ENCODE measurements around the gene TMTC1. TPM values are rescaled to one million over a fixed set of nuclear protein-coding genes. Genes with fewer than 3 reads are reported as not detected.

Gene TMTC1
- total RNA-seq, 1 experiment from 2014 or later, result 0.17 TPM

GRCh38 chr12:29782285-29782870 is 1.4 kb downstream of the TMTC1 start:
- intact Hi-C loops (cut with micrococcal nuclease; ENCODE audit: unreplicated experiment), result no loop called here
- no peak for TF ChIP-seq CTCF (IDR thresholded peaks at IDR 0.05; ENCODE audit: unreplicated experiment)
- Mint-ChIP-seq H3K4me1 (ENCODE audit: low read depth, unreplicated experiment) (no peaks in the 10 kb centered on the region), H3K9me3 (ENCODE audit: low read depth, unreplicated experiment) (no peaks in the 10 kb centered on the region), H3K4me3 (ENCODE audit: low read depth, unreplicated experiment) (no peak overlapping the region), H3K27ac (ENCODE audit: unreplicated experiment) (no peak overlapping the region), H3K36me3 (ENCODE audit: insufficient read depth, unreplicated experiment) (peaks cover 6% of the 10 kb centered on the region), H3K27me3 (ENCODE audit: unreplicated experiment) (peaks cover 21% of the 10 kb centered on the region)
- CTCF ChIA-PET, result no interaction called here
- no TSS peak for BruUV-seq (replicated peaks)
- no peak for DNase-seq

GRCh38 chr12:29781705-29782266 is 2.0 kb downstream of the TMTC1 start:
- intact Hi-C loops (cut with micrococcal nuclease; ENCODE audit: unreplicated experiment), result no loop called here
- no peaks in the 10 kb centered on the region for H3K4me1 Mint-ChIP-seq (ENCODE audit: low read depth, unreplicated experiment)
- H3K9me3 Mint-ChIP-seq (ENCODE audit: low read depth, unreplicated experiment), result no peaks in the 10 kb centered on the region
- CTCF ChIA-PET, result no interaction called here
- H3K36me3 Mint-ChIP-seq (ENCODE audit: insufficient read depth, unreplicated experiment), result peaks cover 6% of the 10 kb centered on the region
- no peak overlapping the region for H3K27ac Mint-ChIP-seq (ENCODE audit: unreplicated experiment)
- no peak for TF ChIP-seq CTCF (IDR thresholded peaks at IDR 0.05; ENCODE audit: unreplicated experiment)
- H3K27me3 Mint-ChIP-seq (ENCODE audit: unreplicated experiment), result peaks cover 21% of the 10 kb centered on the region
- no TSS peak for BruUV-seq (replicated peaks)
- no peak for DNase-seq
- no peak overlapping the region for H3K4me3 Mint-ChIP-seq (ENCODE audit: low read depth, unreplicated experiment)

- TF ChIP-seq CTCF (IDR thresholded peaks at IDR 0.05; ENCODE audit: unreplicated experiment), result no peak
- H3K36me3 Mint-ChIP-seq (ENCODE audit: insufficient read depth, unreplicated experiment), result peaks cover 6% of the 10 kb centered on the region
- H3K4me3 Mint-ChIP-seq (ENCODE audit: low read depth, unreplicated experiment), result no peak overlapping the region
- CTCF ChIA-PET, result no interaction called here
- no peak overlapping the region for H3K27ac Mint-ChIP-seq (ENCODE audit: unreplicated experiment)
- H3K9me3 Mint-ChIP-seq (ENCODE audit: low read depth, unreplicated experiment), result no peaks in the 10 kb centered on the region
- H3K4me1 Mint-ChIP-seq (ENCODE audit: low read depth, unreplicated experiment), result no peaks in the 10 kb centered on the region
- BruUV-seq (replicated peaks), result no TSS peak
- H3K27me3 Mint-ChIP-seq (ENCODE audit: unreplicated experiment), result peaks cover 21% of the 10 kb centered on the region
- no peak for DNase-seq
- intact Hi-C loops (cut with micrococcal nuclease; ENCODE audit: unreplicated experiment), result no loop called here
Observed at GRCh38 chr12:29781188-29781587, 2.6 kb downstream of the TMTC1 start.

GRCh38 chr12:29780084-29780483 is 3.7 kb downstream of the TMTC1 start:
- peaks cover 21% of the 10 kb centered on the region for H3K27me3 Mint-ChIP-seq (ENCODE audit: unreplicated experiment)
- peaks cover 6% of the 10 kb centered on the region for H3K36me3 Mint-ChIP-seq (ENCODE audit: insufficient read depth, unreplicated experiment)
- no peaks in the 10 kb centered on the region for H3K4me1 Mint-ChIP-seq (ENCODE audit: low read depth, unreplicated experiment)
- H3K4me3 Mint-ChIP-seq (ENCODE audit: low read depth, unreplicated experiment), result no peak overlapping the region
- DNase-seq, result no peak
- TF ChIP-seq CTCF (IDR thresholded peaks at IDR 0.05; ENCODE audit: unreplicated experiment), result no peak
- CTCF ChIA-PET, result no interaction called here
- H3K9me3 Mint-ChIP-seq (ENCODE audit: low read depth, unreplicated experiment), result no peaks in the 10 kb centered on the region
- H3K27ac Mint-ChIP-seq (ENCODE audit: unreplicated experiment), result no peak overlapping the region
- BruUV-seq (replicated peaks), result no TSS peak
- intact Hi-C loops (cut with micrococcal nuclease; ENCODE audit: unreplicated experiment), result no loop called here

Data from Calu3 (cell line).